Right lobe of liver (tissue), 4 donors: ENCODE results near the gene KIAA1549.

ENCODE experiments used
- POLR2A ChIP-seq: fragments of 450-650 bp; IDR thresholded peaks from one replicate; pipeline ENCODE4 v1.6.1; 2017; ENCODE audit warnings: antibody characterized with exemption, mild to moderate bottlenecking
- TF ChIP-seq, protein P1 (sequence below), 4 donors: fragments of 200-600 bp in 3 of 4; fragments of 450-650 bp in 1 of 4; IDR thresholded peaks; one replicate each; pipeline versions ENCODE4 v1.5.1 to v1.8.0; 2016 to 2022; ENCODE audit warnings: antibody characterized with exemption in 4 of 4, mild to moderate bottlenecking in 2 of 4
- donor health status: DM: no; HTN: no; CAD: no.
- donor health status: DM: no; HTN: no; CAD: no.
- donor health status: DM: no; HTN: yes; CAD: no.

DNA sequence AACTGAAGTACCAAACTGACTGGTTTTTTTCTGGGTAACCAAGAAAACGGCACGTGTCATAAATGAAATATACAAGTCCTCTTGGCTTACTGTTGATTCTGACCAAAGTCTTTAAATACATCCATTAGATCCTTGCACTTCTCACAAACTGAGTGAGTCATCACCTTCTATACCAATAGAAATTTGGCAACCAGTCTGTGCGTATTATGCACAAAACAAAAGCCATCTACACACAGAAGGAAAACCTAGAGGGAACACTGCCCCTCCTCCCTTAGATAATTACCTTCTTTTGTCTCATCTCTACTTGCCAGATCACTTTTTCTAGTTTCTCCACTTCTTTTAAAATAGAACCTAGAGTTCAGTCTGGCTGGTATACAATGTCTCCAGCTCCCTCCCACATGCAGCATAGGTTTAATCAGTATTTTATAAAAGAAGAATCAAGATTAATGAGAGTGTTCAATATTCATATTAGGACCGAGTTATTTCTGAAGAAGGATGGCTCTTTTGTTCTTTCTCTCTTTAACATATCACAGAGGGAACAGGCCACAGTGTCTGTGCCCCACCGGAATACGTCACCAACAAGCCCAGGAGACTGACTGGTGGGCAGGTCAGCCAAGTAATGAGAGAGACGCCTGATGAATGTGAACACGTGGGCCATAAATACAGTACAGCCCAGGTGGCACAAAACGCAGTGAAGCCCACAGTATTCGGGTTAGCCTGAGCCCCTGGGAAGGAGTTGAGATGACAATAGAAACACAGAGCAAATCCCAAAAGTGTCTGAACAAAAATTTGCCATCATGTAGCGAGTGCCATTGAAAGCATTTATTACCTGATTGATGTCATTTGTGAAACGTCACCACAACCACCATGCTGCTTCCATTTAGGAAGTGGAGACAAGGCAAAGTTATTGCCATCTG lies 91.3 kb downstream of the KIAA1549 start:
- no peak for TF ChIP-seq POLR2A
- TF ChIP-seq, protein P1, sequence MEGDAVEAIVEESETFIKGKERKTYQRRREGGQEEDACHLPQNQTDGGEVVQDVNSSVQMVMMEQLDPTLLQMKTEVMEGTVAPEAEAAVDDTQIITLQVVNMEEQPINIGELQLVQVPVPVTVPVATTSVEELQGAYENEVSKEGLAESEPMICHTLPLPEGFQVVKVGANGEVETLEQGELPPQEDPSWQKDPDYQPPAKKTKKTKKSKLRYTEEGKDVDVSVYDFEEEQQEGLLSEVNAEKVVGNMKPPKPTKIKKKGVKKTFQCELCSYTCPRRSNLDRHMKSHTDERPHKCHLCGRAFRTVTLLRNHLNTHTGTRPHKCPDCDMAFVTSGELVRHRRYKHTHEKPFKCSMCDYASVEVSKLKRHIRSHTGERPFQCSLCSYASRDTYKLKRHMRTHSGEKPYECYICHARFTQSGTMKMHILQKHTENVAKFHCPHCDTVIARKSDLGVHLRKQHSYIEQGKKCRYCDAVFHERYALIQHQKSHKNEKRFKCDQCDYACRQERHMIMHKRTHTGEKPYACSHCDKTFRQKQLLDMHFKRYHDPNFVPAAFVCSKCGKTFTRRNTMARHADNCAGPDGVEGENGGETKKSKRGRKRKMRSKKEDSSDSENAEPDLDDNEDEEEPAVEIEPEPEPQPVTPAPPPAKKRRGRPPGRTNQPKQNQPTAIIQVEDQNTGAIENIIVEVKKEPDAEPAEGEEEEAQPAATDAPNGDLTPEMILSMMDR (IDR thresholded peaks at IDR 0.05), result no peak
